HUES48 (cell line): ENCODE measurements around the gene ISOC2.
"Not testable (repeated sequence)": the region's sequence is repeated elsewhere in the genome, so short reads cannot be mapped to it uniquely, and the experiment has no call there.

ENCODE experiments used
- H3K27ac ChIP-seq: one replicate; pipeline ENCODE4 v1.7.0; 2013; ENCODE audit warnings: low read depth, low read length, inconsistent platforms
- H3K27me3 ChIP-seq: 2 replicates; pipeline ENCODE4 v1.6.1; 2013; ENCODE audit warnings: mild to moderate bottlenecking, low read length; ENCODE audit not compliant: control insufficient read depth, insufficient read depth
- H3K36me3 ChIP-seq: 2 replicates; pipeline ENCODE4 v1.6.1; 2013; ENCODE audit warnings: low read length; ENCODE audit not compliant: control insufficient read depth, insufficient read depth
- H3K4me1 ChIP-seq: 2 replicates; pipeline ENCODE4 v1.6.1; 2013; ENCODE audit warnings: mild to moderate bottlenecking, low read length; ENCODE audit not compliant: control insufficient read depth, insufficient read depth
- H3K4me3 ChIP-seq: 2 replicates; pipeline ENCODE4 v1.5.1; 2013; ENCODE audit warnings: mild to moderate bottlenecking, low read depth, low read length
- H3K9ac ChIP-seq: 2 replicates; pipeline ENCODE4 v1.6.1; 2013; ENCODE audit warnings: mild to moderate bottlenecking, low read depth, low read length, moderate library complexity
- H3K9me3 ChIP-seq: 2 replicates; pipeline ENCODE4 v1.6.1; 2013; ENCODE audit warnings: low read length; ENCODE audit not compliant: control insufficient read depth, insufficient read depth

Gene ISOC2

DNA sequence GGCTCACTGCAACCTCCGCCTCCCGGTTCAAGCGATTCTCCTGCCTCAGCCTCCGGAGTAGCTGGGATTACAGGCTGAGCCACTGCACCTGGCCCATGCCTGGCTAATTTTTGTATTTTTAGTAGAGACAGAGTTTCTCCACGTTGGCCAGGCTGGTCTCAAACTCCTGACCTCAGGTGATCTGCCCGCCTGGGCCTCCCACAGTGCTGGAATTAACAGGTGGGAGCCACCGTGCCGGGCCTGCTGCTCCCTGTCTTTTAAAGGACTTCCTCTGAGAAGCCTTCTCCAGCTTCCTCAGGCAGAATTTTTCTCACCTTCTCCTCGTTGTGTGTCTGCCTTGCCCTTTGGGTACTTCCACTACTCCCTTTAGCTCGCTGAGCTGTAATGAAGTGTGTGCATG is 35.4 kb upstream of the ISOC2 start:
- not testable (repeated sequence) for H3K4me3 ChIP-seq, H3K27ac ChIP-seq, H3K9me3 ChIP-seq, H3K9ac ChIP-seq, H3K27me3 ChIP-seq, H3K36me3 ChIP-seq, H3K4me1 ChIP-seq

DNA sequence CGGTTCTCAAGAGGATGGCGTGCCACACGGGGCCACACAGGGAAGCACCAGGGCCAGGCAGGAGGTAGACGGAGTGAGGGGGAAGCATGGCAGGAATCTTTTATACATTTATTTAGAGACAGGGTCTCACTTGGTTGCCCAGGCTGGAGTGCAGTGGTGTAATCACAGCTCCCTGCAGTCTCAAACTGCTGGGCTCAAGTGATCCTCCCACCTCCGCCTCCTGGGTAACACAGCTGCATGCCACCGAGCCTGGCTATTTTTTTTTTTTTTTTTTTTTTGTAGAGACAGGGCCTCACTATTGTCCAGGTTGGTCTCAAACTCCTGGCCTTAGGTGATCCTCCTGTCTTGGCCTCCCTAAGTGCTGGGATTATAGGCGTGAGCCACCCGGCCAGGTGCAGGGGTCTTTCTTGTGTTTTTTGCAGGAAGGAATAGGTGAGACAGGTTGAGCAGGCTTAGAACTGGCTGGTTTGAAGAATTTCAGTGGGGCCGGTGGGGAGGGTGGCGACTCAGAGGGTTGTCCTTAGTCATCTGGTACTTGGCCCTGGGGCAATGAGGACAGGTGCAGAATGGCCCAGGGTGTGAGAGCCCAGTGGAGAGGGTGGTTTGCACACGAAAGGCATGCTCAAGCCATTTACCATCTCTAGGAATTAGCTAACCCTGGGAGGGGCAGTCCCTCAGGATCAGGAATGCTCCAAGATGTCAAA is 34.4 kb upstream of the ISOC2 start:
- H3K4me3 ChIP-seq: no peak overlapping the region
- H3K36me3 ChIP-seq: no peaks in the 10 kb centered on the region
- no peaks in the 10 kb centered on the region for H3K9me3 ChIP-seq
- no peaks in the 10 kb centered on the region for H3K27me3 ChIP-seq
- no peaks in the 10 kb centered on the region; the same call in 1 of the 2 replicates for H3K4me1 ChIP-seq
- no peak overlapping the region for H3K9ac ChIP-seq
- no peak overlapping the region for H3K27ac ChIP-seq

DNA sequence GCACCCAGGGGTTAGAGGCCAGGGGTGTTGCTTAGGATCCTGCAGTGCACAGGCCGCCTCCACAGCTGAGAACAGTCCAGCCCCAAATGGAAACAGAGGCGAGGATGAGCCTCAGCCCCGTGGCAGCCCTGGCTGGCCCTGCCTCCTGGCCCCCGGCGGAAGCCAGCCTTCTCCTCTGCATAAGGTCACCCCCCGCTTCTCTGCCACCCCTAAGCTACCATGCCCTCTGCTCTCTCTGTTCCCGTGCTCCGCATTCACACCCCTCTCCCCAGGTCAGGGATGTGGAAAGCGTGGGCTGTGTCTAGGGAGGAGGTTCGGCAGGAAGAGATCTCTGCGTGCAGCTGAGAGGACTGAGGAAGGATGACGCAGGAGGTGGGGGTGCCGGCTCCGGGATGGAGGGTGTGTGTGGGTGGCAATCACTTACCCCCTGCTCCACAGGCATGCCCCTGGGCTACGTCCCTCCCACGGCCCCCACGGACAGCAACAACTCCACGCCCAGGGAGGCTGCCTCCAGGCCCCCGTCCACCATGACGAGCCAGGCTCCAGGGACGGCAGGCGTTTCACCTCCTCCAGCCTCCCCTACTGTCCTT is 32.8 kb upstream of the ISOC2 start:
- H3K27ac ChIP-seq: no peak overlapping the region
- H3K9ac ChIP-seq: no peak overlapping the region
- peaks cover 5% of the 10 kb centered on the region for H3K4me1 ChIP-seq
- no peaks in the 10 kb centered on the region for H3K36me3 ChIP-seq
- H3K9me3 ChIP-seq: no peaks in the 10 kb centered on the region
- no peaks in the 10 kb centered on the region for H3K27me3 ChIP-seq
- no peak overlapping the region for H3K4me3 ChIP-seq

DNA sequence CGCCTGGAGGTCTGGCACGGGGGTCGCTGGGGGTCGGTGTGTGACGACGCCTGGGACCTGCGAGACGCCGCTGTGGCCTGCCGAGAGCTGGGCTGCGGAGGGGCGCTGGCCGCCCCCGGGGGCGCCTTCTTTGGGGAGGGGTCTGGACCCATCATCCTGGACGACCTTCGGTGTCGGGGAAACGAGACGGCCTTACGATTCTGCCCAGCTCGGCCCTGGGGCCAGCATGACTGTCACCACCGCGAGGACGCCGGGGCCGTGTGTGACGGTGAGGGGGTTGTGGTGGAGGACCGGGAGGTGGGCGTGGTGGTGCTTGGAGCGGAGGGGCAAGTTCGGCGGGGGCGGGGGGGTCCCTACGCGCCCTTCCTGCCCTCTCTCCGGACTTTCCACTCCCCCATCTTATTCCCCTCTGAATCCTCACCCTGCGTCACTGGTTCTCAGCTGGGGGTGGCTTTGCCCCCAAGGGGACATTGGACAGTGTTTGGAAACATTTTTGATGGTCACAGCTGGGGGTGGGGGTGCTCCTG is 32.3 kb upstream of the ISOC2 start:
- Histone ChIP-seq H3K27ac (no peak overlapping the region), H3K4me3 (no peak overlapping the region), H3K27me3 (no peaks in the 10 kb centered on the region), H3K36me3 (no peaks in the 10 kb centered on the region), H3K9me3 (no peaks in the 10 kb centered on the region), H3K9ac (no peak overlapping the region), H3K4me1 (peaks cover 8% of the 10 kb centered on the region)

DNA sequence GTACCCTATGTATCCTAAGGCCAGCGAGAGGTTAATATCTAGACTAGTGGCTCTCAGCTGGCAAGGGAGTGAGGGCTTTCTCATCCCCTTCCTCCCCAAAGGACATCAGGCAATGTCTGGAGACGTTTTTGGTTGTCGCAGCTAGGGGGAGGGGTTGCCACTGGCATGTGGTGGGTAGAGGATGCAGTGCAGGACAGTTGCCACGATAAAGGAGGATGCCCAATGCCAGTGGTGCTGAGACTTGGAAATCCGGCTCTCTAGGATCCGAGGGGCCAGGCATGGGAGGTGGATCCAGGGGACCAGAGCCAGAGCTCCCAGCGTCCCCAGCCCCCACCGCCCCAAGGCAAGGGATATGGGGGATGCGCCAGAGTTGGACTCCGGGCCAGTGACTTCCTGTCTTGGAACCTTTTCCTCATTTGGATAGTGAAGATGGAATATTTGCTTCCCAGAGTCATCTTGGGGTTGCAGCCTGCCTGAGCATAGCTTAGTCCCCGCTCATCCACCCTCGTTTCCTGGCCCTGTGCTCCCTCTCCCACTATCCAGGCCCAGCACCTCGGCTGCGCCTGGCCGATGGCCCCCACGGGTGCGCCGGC is 31.7 kb upstream of the ISOC2 start:
- Histone ChIP-seq H3K36me3 (no peaks in the 10 kb centered on the region), H3K9me3 (no peaks in the 10 kb centered on the region), H3K27ac (no peak overlapping the region), H3K4me1 (peaks cover 11% of the 10 kb centered on the region), H3K27me3 (no peaks in the 10 kb centered on the region), H3K4me3 (no peak overlapping the region), H3K9ac (no peak overlapping the region)

DNA sequence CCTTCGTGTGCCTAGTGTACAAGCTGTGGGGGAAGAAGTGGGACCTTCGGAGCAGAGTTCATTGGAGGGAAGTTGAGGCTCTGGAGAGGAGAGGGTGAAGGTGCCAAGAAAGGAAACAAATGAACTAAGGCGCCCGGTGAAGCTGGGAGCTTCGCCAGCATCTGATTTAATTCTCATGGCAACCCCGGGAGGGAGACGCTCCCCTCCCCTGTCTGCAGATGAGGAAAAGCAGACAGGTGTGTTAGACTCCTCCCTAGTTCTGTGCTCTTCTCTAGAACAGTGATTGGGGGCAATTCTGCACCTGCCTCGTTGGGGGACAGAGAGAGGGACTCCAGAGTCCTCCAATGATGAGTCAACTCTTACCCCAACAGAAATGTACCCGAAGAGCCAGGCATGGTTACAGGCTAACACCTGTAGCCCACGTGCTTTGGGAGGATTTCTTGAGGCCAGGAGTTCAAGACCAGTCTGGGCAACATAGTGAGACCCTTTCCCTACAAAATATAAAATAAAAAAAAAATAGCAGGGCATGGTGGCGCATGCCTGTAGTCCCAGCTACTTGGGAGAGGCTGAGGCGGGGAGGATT is 31.0 kb upstream of the ISOC2 start:
- Histone ChIP-seq H3K4me1 (peaks cover 16% of the 10 kb centered on the region), H3K9ac (no peak overlapping the region), H3K4me3 (no peak overlapping the region), H3K27ac (no peak overlapping the region), H3K9me3 (no peaks in the 10 kb centered on the region), H3K27me3 (no peaks in the 10 kb centered on the region), H3K36me3 (no peaks in the 10 kb centered on the region)

DNA sequence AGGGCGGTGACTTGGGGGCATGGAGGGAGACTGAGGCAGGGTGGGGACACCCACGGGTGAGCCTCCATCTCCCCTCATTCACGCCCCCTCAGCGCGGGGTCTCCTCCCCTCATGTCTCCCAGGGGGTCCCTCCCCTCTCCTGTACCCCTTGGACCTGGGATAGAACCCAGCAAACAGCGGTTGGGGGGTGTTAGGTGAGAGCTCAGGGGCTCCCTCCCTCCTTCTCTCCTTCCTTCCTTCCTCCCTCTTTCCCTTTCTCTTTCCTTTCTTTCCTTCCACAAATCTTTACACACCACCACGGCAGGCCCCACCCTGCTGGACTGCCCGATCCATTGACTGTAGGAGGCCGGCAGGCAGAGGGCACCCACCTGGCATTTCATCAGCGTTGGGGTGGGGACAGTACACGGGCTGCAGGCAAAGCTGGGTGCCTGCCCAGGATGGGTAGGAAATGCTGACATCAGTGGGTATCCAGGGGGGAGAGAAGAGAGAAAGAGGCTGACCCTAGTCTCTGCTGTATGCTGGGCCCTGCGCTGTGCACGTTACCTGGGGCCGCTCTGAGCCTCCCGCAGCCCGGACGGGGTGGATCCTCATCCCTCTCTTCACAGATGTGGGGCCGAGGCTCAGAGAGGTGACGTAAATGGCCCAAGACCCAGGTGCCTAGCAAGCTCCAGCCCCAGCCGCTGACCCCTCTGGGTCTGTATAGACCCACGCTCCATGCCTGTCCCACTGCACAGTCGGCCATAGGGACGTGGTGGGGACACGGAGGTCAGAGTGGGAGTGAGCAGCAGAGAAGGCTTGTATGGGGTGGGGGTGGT is 30.3 kb upstream of the ISOC2 start:
- no peak overlapping the region for H3K9ac ChIP-seq
- no peaks in the 10 kb centered on the region for H3K36me3 ChIP-seq
- H3K27ac ChIP-seq: no peak overlapping the region
- no peak overlapping the region for H3K4me3 ChIP-seq
- peaks cover 23% of the 10 kb centered on the region for H3K4me1 ChIP-seq
- H3K27me3 ChIP-seq: no peaks in the 10 kb centered on the region
- H3K9me3 ChIP-seq: no peaks in the 10 kb centered on the region

DNA sequence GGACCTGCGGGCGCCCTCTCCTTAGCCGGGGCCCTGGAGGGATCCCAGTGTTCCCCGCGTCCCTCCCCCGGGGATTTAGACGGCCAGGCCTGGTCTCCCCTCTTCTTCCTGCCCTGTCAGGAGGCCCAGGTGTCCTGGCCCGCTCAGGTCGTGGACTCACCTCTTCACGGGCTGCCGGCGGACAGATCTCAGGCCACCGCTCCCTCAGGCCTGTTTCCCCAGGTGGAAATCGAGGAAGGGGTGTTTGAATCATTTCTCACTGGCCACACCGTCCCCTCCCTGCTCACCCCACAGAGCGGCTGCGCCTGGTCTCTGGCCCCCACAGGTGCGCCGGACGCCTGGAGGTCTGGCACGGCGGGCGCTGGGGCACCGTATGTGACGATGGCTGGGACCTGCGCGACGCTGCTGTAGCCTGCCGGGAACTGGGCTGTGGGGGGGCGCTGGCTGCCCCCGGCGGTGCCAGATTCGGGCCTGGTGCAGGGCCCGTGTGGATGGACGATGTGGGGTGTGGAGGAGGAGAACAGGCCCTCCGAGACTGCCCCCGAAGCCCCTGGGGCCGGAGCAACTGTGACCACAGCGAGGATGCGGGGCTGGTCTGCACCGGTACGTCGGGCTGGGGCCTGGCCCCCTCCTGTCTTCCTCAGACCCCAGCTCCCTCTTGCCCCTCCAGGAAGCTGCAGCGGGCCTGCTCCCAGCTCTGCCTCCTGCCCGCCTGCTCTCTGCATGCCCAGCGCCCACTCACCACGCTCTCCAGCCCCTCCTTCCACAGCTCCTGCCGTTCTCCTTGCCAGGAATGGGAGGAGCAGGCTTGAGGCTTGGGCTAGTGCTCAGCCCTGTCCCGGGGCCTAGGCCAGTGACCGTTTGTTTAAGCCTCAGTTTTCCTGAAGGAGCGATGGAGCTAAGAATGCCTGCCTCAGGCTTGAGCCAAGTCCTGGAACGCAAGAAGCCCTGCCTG is 29.3 kb upstream of the ISOC2 start:
- Histone ChIP-seq H3K36me3 (no peaks in the 10 kb centered on the region), H3K4me3 (no peak overlapping the region), H3K4me1 (peaks cover 27% of the 10 kb centered on the region), H3K9me3 (no peaks in the 10 kb centered on the region), H3K27me3 (no peaks in the 10 kb centered on the region), H3K9ac (no peak overlapping the region), H3K27ac (no peak overlapping the region)

DNA sequence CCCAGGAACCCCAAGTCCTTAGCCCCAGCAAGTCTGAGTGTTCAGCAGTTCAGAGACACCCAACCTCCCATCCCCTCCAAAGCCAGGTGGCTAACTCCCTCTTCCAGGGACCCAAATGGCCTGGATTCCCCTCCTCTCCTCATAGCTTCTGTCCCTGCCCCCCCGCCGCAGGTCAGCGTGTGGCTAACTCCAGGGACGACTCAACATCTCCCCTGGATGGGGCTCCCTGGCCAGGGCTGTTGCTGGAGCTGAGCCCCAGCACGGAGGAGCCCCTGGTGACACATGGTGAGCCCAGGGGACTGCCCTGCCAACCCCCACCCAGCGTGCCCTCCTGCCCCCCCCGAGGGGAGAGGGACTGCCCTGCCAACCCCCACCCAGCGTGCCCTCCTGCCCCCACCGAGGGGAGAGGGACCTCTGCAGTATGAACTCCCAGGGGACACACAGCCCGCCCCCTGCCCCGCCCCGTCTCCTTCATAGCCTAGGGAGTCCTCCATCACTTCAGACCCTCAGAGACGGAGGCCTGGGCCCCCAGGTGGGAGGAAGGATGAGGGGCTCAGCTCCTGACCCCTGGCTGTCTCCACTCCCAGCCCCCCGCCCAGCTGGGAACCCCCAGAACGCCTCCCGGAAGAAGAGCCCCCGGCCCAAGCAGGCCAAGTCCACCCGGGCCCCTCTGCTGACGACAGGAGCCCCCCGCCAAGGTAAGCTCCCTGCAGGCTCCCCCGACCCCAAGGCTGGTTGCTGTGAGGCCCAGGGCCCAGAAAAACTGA is 28.5 kb upstream of the ISOC2 start:
- Histone ChIP-seq H3K9me3 (no peaks in the 10 kb centered on the region), H3K4me3 (no peak overlapping the region), H3K27ac (no peak overlapping the region), H3K4me1 (peaks cover 30% of the 10 kb centered on the region), H3K9ac (no peak overlapping the region), H3K27me3 (no peaks in the 10 kb centered on the region), H3K36me3 (no peaks in the 10 kb centered on the region)
